Mesothelial cell of epicardium (in vitro differentiated cells): ENCODE measurements around the gene ADCY2. TPM values are rescaled to one million over a fixed set of nuclear protein-coding genes. Genes with fewer than 3 reads are reported as not detected.

Experiments
- DNase-seq, 2 experiments: peaks; one replicate each; pipeline ENCODE4 v3.0.0; 2021; ENCODE audit warnings: low spot score in 2 of 2; ENCODE audit not compliant: unreplicated experiment in 2 of 2
- H3K27ac Mint-ChIP-seq: 2 replicates; pipeline ENCODE4 v1.8.0; 2021; ENCODE audit warnings: mixed read lengths
- H3K27me3 Mint-ChIP-seq: 2 replicates; pipeline ENCODE4 v1.8.0; 2021; ENCODE audit warnings: low read depth, mixed read lengths
- H3K36me3 Mint-ChIP-seq: 2 replicates; pipeline ENCODE4 v1.8.0; 2021; ENCODE audit warnings: mixed read lengths
- H3K4me1 Mint-ChIP-seq: 2 replicates; pipeline ENCODE4 v1.8.0; 2021; ENCODE audit warnings: mixed read lengths
- H3K4me3 Mint-ChIP-seq: 2 replicates; pipeline ENCODE4 v1.8.0; 2021; ENCODE audit warnings: mild to moderate bottlenecking, moderate library complexity, mixed read lengths
- H3K9me3 Mint-ChIP-seq: 2 replicates; pipeline ENCODE4 v1.8.0; 2021; ENCODE audit warnings: mixed read lengths
- CTCF ChIP-seq: fragments of 200-600 bp; sonication (generic); IDR thresholded peaks from one replicate; pipeline ENCODE4 v1.5.0; 2021; ENCODE audit warnings: antibody characterized with exemption; ENCODE audit not compliant: unreplicated experiment
- total RNA-seq: library from RNA; stranded (reverse); gene quantifications from 3 replicates; pipeline ENCODE4 v1.2.1, GENCODE V29; 2021

ADCY2 gene
- total RNA-seq, 1 donor from 2014 or later, result 3.0 TPM

DNA sequence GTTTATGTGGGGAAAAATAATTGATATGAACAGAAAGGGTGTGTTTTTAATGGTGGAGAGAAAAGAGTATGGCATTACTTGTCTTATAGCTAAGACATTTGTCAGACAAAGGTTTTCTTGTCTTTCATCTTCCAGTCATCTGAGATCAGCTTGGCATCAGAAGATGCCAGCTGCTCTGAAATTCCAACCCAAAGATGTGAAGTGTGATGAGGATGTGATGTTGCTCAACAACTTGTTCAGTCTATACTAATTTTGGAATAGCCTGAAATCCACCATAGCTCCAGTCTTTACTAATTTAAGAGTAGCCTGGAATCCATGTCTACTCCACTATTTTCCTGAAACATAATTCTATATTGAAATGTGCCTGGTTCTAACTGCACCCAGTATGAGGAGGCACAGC, 272.7 kb downstream of the ADCY2 start:
- peaks cover 6% of the 10 kb centered on the region for H3K4me1 Mint-ChIP-seq
- no peak for TF ChIP-seq CTCF
- no peaks in the 10 kb centered on the region for H3K36me3 Mint-ChIP-seq
- no peak overlapping the region for H3K27ac Mint-ChIP-seq
- H3K27me3 Mint-ChIP-seq, result no peaks in the 10 kb centered on the region
- H3K9me3 Mint-ChIP-seq, result peaks cover 6% of the 10 kb centered on the region
- DNase-seq, result no peak
- no peak overlapping the region for H3K4me3 Mint-ChIP-seq

GRCh38 chr5:7671381-7671993, 275.5 kb downstream of the ADCY2 start:
- H3K36me3 Mint-ChIP-seq, result no peaks in the 10 kb centered on the region
- no peak for TF ChIP-seq CTCF
- peaks cover 6% of the 10 kb centered on the region for H3K9me3 Mint-ChIP-seq
- DNase-seq, result no peak
- H3K27ac Mint-ChIP-seq, result no peak overlapping the region
- H3K27me3 Mint-ChIP-seq, result no peaks in the 10 kb centered on the region
- H3K4me3 Mint-ChIP-seq, result no peak overlapping the region
- peaks cover 6% of the 10 kb centered on the region for H3K4me1 Mint-ChIP-seq

DNA sequence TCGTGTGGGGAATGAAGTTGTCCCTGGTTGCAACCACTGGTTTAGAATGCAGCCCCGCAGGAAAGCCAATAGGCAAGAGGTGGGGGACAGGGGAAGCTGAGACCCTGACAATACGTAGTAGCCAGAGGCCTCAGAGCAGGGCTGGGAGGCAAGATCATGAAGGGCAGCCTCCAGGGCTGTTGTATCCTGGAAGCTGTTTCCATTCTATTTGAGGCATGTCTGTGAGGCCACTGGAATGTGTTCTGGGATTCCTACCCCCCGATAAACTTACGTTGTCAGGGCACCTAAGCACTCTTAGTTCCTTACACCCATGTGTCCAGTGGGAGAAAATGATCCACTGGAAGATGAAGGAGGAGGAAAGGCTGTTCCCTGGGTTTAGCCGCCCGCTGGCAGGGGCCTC, 277.7 kb downstream of the ADCY2 start:
- peaks cover 6% of the 10 kb centered on the region for H3K9me3 Mint-ChIP-seq
- H3K27me3 Mint-ChIP-seq, result no peaks in the 10 kb centered on the region
- DNase-seq, result no peak
- H3K27ac Mint-ChIP-seq, result no peak overlapping the region
- H3K36me3 Mint-ChIP-seq, result no peaks in the 10 kb centered on the region
- no peak overlapping the region for H3K4me3 Mint-ChIP-seq
- peaks cover 6% of the 10 kb centered on the region for H3K4me1 Mint-ChIP-seq
- no peak for TF ChIP-seq CTCF

DNA sequence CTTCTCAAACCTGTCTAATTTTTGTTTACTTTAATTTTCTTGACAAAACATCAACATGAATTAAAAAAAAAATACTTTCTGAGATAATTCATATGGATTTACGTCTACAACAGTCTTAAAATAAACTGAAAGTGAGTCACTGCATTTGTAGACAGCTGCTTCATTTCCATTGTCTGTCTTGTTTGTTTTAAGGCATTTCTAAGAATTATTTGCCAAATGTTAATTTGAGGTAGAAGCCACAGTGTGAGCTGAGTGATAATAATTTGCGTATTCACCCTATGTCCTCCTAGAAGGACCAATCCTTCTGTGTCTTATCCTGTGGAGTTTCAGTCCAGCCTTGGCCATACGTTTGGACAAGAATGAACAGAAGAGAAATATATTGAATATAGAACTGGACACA, 280.5 kb downstream of the ADCY2 start:
- DNase-seq, result no peak
- H3K4me3 Mint-ChIP-seq, result no peak overlapping the region

DNA sequence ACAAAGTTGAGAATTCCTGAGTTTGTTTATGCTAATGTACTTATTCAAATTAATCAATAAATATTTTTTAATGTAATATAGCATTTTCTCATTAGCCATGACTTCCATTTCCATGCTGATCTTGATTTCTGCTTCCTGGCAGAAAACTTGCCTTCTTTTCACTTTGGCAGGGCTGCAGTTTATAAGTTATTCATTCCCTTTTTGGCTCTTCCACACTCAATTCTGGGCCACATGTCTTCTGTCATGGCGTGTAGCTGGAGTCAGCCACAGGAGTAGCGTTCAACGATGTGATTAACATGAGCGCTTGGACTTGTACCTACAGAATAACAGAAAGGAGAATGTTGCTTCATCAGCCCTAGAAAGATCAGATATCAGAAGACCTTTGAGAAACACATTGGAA, 282.1 kb downstream of the ADCY2 start:
- no peaks in the 10 kb centered on the region for H3K9me3 Mint-ChIP-seq
- no peaks in the 10 kb centered on the region for H3K4me1 Mint-ChIP-seq
- no peak overlapping the region for H3K4me3 Mint-ChIP-seq
- H3K36me3 Mint-ChIP-seq, result no peaks in the 10 kb centered on the region
- H3K27me3 Mint-ChIP-seq, result peaks cover 2% of the 10 kb centered on the region
- H3K27ac Mint-ChIP-seq, result no peak overlapping the region
- DNase-seq, result no peak
- no peak for TF ChIP-seq CTCF

More for the DNA sequence above, 280.5 kb downstream of the ADCY2 start:
- no peaks in the 10 kb centered on the region for H3K9me3 Mint-ChIP-seq
- H3K27ac Mint-ChIP-seq, result no peak overlapping the region
- H3K4me1 Mint-ChIP-seq, result peaks cover 3% of the 10 kb centered on the region
- no peaks in the 10 kb centered on the region for H3K36me3 Mint-ChIP-seq
- H3K27me3 Mint-ChIP-seq, result no peaks in the 10 kb centered on the region
- no peak for TF ChIP-seq CTCF

- no peak for TF ChIP-seq CTCF
- no peaks in the 10 kb centered on the region for H3K36me3 Mint-ChIP-seq
- no peaks in the 10 kb centered on the region for H3K4me1 Mint-ChIP-seq
- no peak overlapping the region for H3K4me3 Mint-ChIP-seq
- H3K27ac Mint-ChIP-seq, result no peak overlapping the region
- no peaks in the 10 kb centered on the region for H3K9me3 Mint-ChIP-seq
- H3K27me3 Mint-ChIP-seq, result peaks cover 2% of the 10 kb centered on the region
- no peak for DNase-seq
Observed at GRCh38 chr5:7679663-7680062, 283.7 kb downstream of the ADCY2 start.
